IMR-90 (cell line): ENCODE results near the gene SEMA5A. TPM values are rescaled to one million over a fixed set of nuclear protein-coding genes. Genes with fewer than 3 reads are reported as not detected.

Experiments used
- ATAC-seq: fragments of 200-7000 bp; cut with Tn5 transposase; 2 replicates; pipeline ENCODE4 v1.9.1; 2020; ENCODE audit warnings: low read depth, mild to moderate bottlenecking, moderate library complexity
- BruUV-seq: library from RNA; stranded (reverse); fragments of 400-500 nt; replicated peaks from 2 replicates; lab custom pipeline; 2021; lab: Mats Ljungman, UMichigan
- CTCF ChIA-PET: fragments of 300-600 bp; formaldehyde crosslinking; extraction: SDS; loops from one replicate; lab custom pipeline; 2021; ENCODE audit warnings: antibody characterized with exemption; lab: Yijun Ruan, JAX
- POLR2A ChIA-PET: fragments of 300-600 bp; sonication (Branson Sonifier 250); formaldehyde crosslinking; loops from one replicate; lab custom pipeline; 2022; ENCODE audit warnings: antibody characterized with exemption; ENCODE audit not compliant: unreplicated experiment; lab: Charles Lee
- DNase-seq: peaks from one replicate; pipeline ENCODE4 v3.0.0; 2013
- H2AFZ ChIP-seq: replicated peaks from 2 replicates; pipeline ENCODE3; 2013; ENCODE audit warnings: low read length, mild to moderate bottlenecking; ENCODE audit not compliant: poor library complexity
- H2AK5ac ChIP-seq: 2 replicates; pipeline ENCODE4 v1.6.1; 2013; ENCODE audit warnings: low read depth, low read length, inconsistent platforms
- H2AK9ac ChIP-seq: replicated peaks from 2 replicates; pipeline ENCODE3; 2013; ENCODE audit warnings: mild to moderate bottlenecking, low read depth, low read length, moderate library complexity; ENCODE audit not compliant: poor library complexity
- H2BK120ac ChIP-seq: 2 replicates; pipeline ENCODE4 v1.6.1; 2013; ENCODE audit warnings: low read depth, low read length, inconsistent platforms
- H2BK15ac ChIP-seq: 3 replicates; pipeline ENCODE4 v1.6.1; 2013; ENCODE audit warnings: low read depth, low read length, inconsistent platforms
- H2BK20ac ChIP-seq: 2 replicates; pipeline ENCODE4 v1.6.1; 2013; ENCODE audit warnings: low read depth, mild to moderate bottlenecking, inconsistent platforms, low read length, moderate library complexity
- H2BK5ac ChIP-seq: 2 replicates; pipeline ENCODE4 v1.6.1; 2013; ENCODE audit warnings: mild to moderate bottlenecking, low read depth, low read length, inconsistent platforms; ENCODE audit not compliant: poor library complexity, severe bottlenecking
- H3K14ac ChIP-seq: replicated peaks from 2 replicates; pipeline ENCODE4 v1.6.1; 2013; ENCODE audit warnings: low read depth, low read length, inconsistent platforms
- H3K18ac ChIP-seq: 2 replicates; pipeline ENCODE4 v1.6.1; 2013; ENCODE audit warnings: low read depth, low read length, control low read depth
- H3K23ac ChIP-seq: 2 replicates; pipeline ENCODE4 v1.6.1; 2013; ENCODE audit warnings: low read depth, low read length, inconsistent platforms
- H3K27ac ChIP-seq: 2 replicates; pipeline ENCODE4 v1.5.1; 2013; ENCODE audit warnings: mild to moderate bottlenecking, control low read depth, low read length; ENCODE audit not compliant: insufficient read depth
- H3K27me3 ChIP-seq: 2 replicates; pipeline ENCODE4 v1.6.1; 2013; ENCODE audit warnings: low read length; ENCODE audit not compliant: control insufficient read depth, insufficient read depth
- H3K36me3 ChIP-seq: 2 replicates; pipeline ENCODE4 v1.6.1; 2013; ENCODE audit warnings: low read length, mixed read lengths; ENCODE audit not compliant: control insufficient read depth, insufficient read depth
- H3K4ac ChIP-seq: 2 replicates; pipeline ENCODE4 v1.6.1; 2013; ENCODE audit warnings: low read depth, low read length, inconsistent platforms
- H3K4me1 ChIP-seq: 2 replicates; pipeline ENCODE4 v1.6.1; 2013; ENCODE audit warnings: low read length, mixed read lengths; ENCODE audit not compliant: control insufficient read depth, insufficient read depth
- H3K4me2 ChIP-seq: 2 replicates; pipeline ENCODE4 v1.6.1; 2013; ENCODE audit warnings: low read depth, mild to moderate bottlenecking, control low read depth, low read length, moderate library complexity
- H3K4me3 ChIP-seq: 2 replicates; pipeline ENCODE4 v1.5.1; 2013; ENCODE audit warnings: low read depth, mild to moderate bottlenecking, control low read depth, low read length, moderate library complexity; ENCODE audit not compliant: insufficient read depth
- H3K56ac ChIP-seq: 2 replicates; pipeline ENCODE4 v1.6.1; 2013; ENCODE audit warnings: low read length, inconsistent platforms; ENCODE audit not compliant: insufficient read depth; ENCODE audit errors: extremely low read depth
- H3K79me1 ChIP-seq, 2 experiments: 2 replicates each; pipeline ENCODE4 v1.6.1; 2013; ENCODE audit warnings: low read length in 2 of 2, inconsistent platforms in 1 of 2, low read depth in 1 of 2
- H3K9ac ChIP-seq: 2 replicates; pipeline ENCODE4 v1.6.1; 2013; ENCODE audit warnings: low read depth, low read length, control low read depth
- H3K9me1 ChIP-seq: 2 replicates; pipeline ENCODE4 v1.6.1; 2013; ENCODE audit warnings: low read length, inconsistent platforms; ENCODE audit not compliant: insufficient read depth
- H3K9me3 ChIP-seq: 2 replicates; pipeline ENCODE4 v1.6.1; 2013; ENCODE audit warnings: low read length; ENCODE audit not compliant: control insufficient read depth, insufficient read depth
- H4K20me1 ChIP-seq: 2 replicates; pipeline ENCODE4 v1.6.1; 2013; ENCODE audit warnings: low read length, inconsistent platforms; ENCODE audit not compliant: insufficient read depth
- H4K5ac ChIP-seq: 2 replicates; pipeline ENCODE4 v1.6.1; 2013; ENCODE audit warnings: mild to moderate bottlenecking, low read depth, low read length, control low read depth
- H4K8ac ChIP-seq, 2 experiments: 2 replicates each; pipeline ENCODE4 v1.6.1; 2013; ENCODE audit warnings: low read depth in 2 of 2, low read length in 2 of 2, control low read depth in 1 of 2, inconsistent platforms in 1 of 2
- H4K91ac ChIP-seq: 2 replicates; pipeline ENCODE4 v1.6.1; 2013; ENCODE audit warnings: low read depth, low read length, inconsistent platforms; ENCODE audit not compliant: insufficient read depth
- BHLHE40 ChIP-seq: fragments of 150-350 bp; IDR thresholded peaks from 2 replicates; pipeline ENCODE4 v1.6.1; 2016; ENCODE audit warnings: mild to moderate bottlenecking, low read depth, low read length
- CHD1 ChIP-seq: IDR thresholded peaks from 2 replicates; pipeline ENCODE4 v1.6.1; 2012; ENCODE audit warnings: low read depth, low read length, improper control_type of control experiment
- RCOR1 ChIP-seq: IDR thresholded peaks from 2 replicates; pipeline ENCODE4 v1.6.1; 2012; ENCODE audit warnings: mild to moderate bottlenecking, low read length, improper control_type of control experiment; ENCODE audit not compliant: insufficient replicate concordance
- SMC3 ChIP-seq: fragments of 150-350 bp; IDR thresholded peaks from 2 replicates; pipeline ENCODE4 v1.6.1; 2016; ENCODE audit warnings: low read depth, mild to moderate bottlenecking, antibody characterized with exemption, low read length, moderate library complexity
- WGBS, 2 experiments: methylation state at CpG; one replicate each; pipeline versions ENCODE4 v1.1.5 to v1.1.7; 2013; ENCODE audit warnings: missing lambda C conversion rate in 2 of 2; ENCODE audit not compliant: insufficient read length in 1 of 2; ENCODE audit errors: extremely low coverage in 2 of 2; 5-methylcytosine and 5-hydroxymethylcytosine counted together
- dilution Hi-C: fragments of 300-500 bp; cut with HindIII; formaldehyde crosslinking; loops from one replicate; pipeline ENCODE4 v1.14.3; 2018; ENCODE audit warnings: low sequenced_read_pairs; ENCODE audit not compliant: unreplicated experiment
- in situ Hi-C: fragments of 300-500 bp; cut with MboI; formaldehyde crosslinking; loops from 3 replicates; pipeline ENCODE4 v1.14.3; 2019; ENCODE audit warnings: low sequenced_read_pairs, inconsistent platforms, mixed read lengths
- intact Hi-C: fragments of 100-400 bp; cut with micrococcal nuclease; formaldehyde crosslinking; loops from 2 replicates; pipeline ENCODE4 v1.10.0; 2022
- polyA plus RNA-seq, 3 experiments: library from polyadenylated mRNA; depleted of rRNA; stranded (reverse); fragments of >200 nt; gene quantifications; 2 replicates each; pipeline ENCODE4 v1.2.3, GENCODE V29; 2012; ENCODE audit warnings: low replicate concordance in 1 of 3
- total RNA-seq: library from RNA; depleted of rRNA; stranded (reverse); fragments of >200 nt; gene quantifications from 2 replicates; pipeline ENCODE4 v1.2.3, GENCODE V29; 2012
- TF ChIP-seq, protein P1 (sequence below): conservative IDR thresholded peaks from 2 replicates; pipeline ENCODE4 v1.5.1; 2012; ENCODE audit warnings: mild to moderate bottlenecking, low read depth, low read length, improper control_type of control experiment
- TF ChIP-seq, protein P2 (sequence below): fragments of 150-350 bp; IDR thresholded peaks from 2 replicates; pipeline ENCODE4 v1.6.1; 2016; ENCODE audit warnings: low read depth, mild to moderate bottlenecking, low read length, moderate library complexity, borderline replicate concordance

Gene SEMA5A
- total and polyA plus RNA-seq, 2 of the 4 experiments (the other 2 are of a cell fraction): 8.2 to 9.9 TPM

DNA sequence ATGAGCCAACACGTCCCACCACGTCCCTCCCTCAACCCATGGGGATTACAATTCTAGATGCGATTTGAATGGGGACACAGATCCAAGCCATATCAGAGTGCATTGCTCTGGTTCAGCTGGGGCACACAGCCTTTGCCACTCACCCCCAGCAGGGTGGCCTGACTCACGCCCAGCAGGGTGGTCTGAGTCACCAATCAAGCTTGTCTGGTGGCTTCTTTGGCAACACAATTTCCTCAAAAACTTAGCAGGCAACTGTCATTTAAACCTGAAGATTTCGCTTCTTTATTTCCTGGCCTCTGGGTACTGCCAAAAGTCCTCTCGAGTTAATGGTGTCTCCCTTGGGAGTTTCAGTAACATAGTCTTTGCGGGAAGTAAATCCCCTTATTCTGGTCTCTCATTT lies 16.3 kb upstream of the SEMA5A start:
- no peaks in the 10 kb centered on the region for H3K36me3 ChIP-seq
- 85% methylated on average over 2 of the region's 7 CpGs; no CpG with 5 or more reads in 1 of the 2 experiments for WGBS, 2 experiments
- DNase-seq (no peak), ATAC-seq (no peak)
- H2BK20ac ChIP-seq: no peak overlapping the region
- no peak overlapping the region for H2AK9ac ChIP-seq
- H4K5ac ChIP-seq: no peak overlapping the region
- H2AK5ac ChIP-seq: no peak overlapping the region
- dilution Hi-C loops (no loop called here), intact Hi-C loops (no loop called here), in situ Hi-C loops (no loop called here)
- H3K27ac ChIP-seq: no peak overlapping the region
- H3K9ac ChIP-seq: no peak overlapping the region
- H4K91ac ChIP-seq: no peak overlapping the region
- H2BK15ac ChIP-seq: no peak overlapping the region
- no peak overlapping the region for H3K4me2 ChIP-seq
- CTCF ChIA-PET: no interaction called here
- H3K9me3 ChIP-seq: no peaks in the 10 kb centered on the region
- no peaks in the 10 kb centered on the region; a peak in 1 of 4 replicates for H3K79me1 ChIP-seq
- no peak overlapping the region for H2BK5ac ChIP-seq
- no peak overlapping the region for H3K4ac ChIP-seq
- H3K4me3 ChIP-seq: no peak overlapping the region
- H3K23ac ChIP-seq: no peak overlapping the region
- no peaks in the 10 kb centered on the region for H3K27me3 ChIP-seq
- TF ChIP-seq RCOR1 (no peak), BHLHE40 (no peak), CHD1 (no peak), SMC3 (no peak)
- TF ChIP-seq, protein P1, sequence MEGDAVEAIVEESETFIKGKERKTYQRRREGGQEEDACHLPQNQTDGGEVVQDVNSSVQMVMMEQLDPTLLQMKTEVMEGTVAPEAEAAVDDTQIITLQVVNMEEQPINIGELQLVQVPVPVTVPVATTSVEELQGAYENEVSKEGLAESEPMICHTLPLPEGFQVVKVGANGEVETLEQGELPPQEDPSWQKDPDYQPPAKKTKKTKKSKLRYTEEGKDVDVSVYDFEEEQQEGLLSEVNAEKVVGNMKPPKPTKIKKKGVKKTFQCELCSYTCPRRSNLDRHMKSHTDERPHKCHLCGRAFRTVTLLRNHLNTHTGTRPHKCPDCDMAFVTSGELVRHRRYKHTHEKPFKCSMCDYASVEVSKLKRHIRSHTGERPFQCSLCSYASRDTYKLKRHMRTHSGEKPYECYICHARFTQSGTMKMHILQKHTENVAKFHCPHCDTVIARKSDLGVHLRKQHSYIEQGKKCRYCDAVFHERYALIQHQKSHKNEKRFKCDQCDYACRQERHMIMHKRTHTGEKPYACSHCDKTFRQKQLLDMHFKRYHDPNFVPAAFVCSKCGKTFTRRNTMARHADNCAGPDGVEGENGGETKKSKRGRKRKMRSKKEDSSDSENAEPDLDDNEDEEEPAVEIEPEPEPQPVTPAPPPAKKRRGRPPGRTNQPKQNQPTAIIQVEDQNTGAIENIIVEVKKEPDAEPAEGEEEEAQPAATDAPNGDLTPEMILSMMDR: no peak
- TF ChIP-seq, protein P2, sequence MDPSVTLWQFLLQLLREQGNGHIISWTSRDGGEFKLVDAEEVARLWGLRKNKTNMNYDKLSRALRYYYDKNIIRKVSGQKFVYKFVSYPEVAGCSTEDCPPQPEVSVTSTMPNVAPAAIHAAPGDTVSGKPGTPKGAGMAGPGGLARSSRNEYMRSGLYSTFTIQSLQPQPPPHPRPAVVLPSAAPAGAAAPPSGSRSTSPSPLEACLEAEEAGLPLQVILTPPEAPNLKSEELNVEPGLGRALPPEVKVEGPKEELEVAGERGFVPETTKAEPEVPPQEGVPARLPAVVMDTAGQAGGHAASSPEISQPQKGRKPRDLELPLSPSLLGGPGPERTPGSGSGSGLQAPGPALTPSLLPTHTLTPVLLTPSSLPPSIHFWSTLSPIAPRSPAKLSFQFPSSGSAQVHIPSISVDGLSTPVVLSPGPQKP: no peak
- no peaks in the 10 kb centered on the region; the same call in 1 of the 2 replicates for H3K9me1 ChIP-seq
- H3K18ac ChIP-seq: no peak overlapping the region
- H2AFZ ChIP-seq: no peak overlapping the region
- H2BK120ac ChIP-seq: no peak overlapping the region
- no peak overlapping the region for H3K56ac ChIP-seq
- no peaks in the 10 kb centered on the region for H4K20me1 ChIP-seq
- POLR2A ChIA-PET: no interaction called here
- no peak overlapping the region for H4K8ac ChIP-seq
- peaks cover 2% of the 10 kb centered on the region; the same call in 1 of the 2 replicates for H3K4me1 ChIP-seq
- no TSS peak for BruUV-seq
- 0 out of 2 replicates have a peak overlapping the region, but pooled peaks have one; percentile 27 for H3K14ac ChIP-seq
